Liver (tissue), 9 donors: ENCODE data around the gene ELAVL3. TPM values are rescaled to one million over a fixed set of nuclear protein-coding genes. Genes with fewer than 3 reads are reported as not detected.
"Not testable (repeated sequence)": the region's sequence is repeated elsewhere in the genome, so short reads cannot be mapped to it uniquely, and the experiment has no call there.

ENCODE experiments used
- DNase-seq: peaks from one replicate; pipeline ENCODE4 v3.0.0-alpha.2; 2017; ENCODE audit warnings: low spot score
- H3K27ac ChIP-seq, 2 donors: one replicate each; pipeline ENCODE4 v1.7.0; 2013; ENCODE audit warnings: inconsistent platforms in 2 of 2, low read length in 2 of 2, control low read depth in 1 of 2, low read depth in 1 of 2, mild to moderate bottlenecking in 1 of 2
- H3K27me3 ChIP-seq, 4 donors: one replicate each; pipeline versions ENCODE4 v1.6.1 to v1.7.0; 2013; ENCODE audit warnings: low read length in 3 of 4, inconsistent platforms in 1 of 4, mild to moderate bottlenecking in 1 of 4, moderate library complexity in 1 of 4; ENCODE audit not compliant: control insufficient read depth in 4 of 4, insufficient read depth in 4 of 4
- H3K36me3 ChIP-seq, 4 donors: one replicate each; pipeline versions ENCODE4 v1.6.1 to v1.7.0; 2013; ENCODE audit warnings: low read length in 3 of 4, mild to moderate bottlenecking in 3 of 4, low read depth in 1 of 4, moderate library complexity in 1 of 4; ENCODE audit not compliant: control insufficient read depth in 4 of 4, insufficient read depth in 3 of 4
- H3K4me1 ChIP-seq, 4 donors: one replicate each; pipeline versions ENCODE4 v1.6.1 to v1.7.0; 2013; ENCODE audit warnings: low read length in 3 of 4, mild to moderate bottlenecking in 3 of 4, moderate library complexity in 1 of 4; ENCODE audit not compliant: control insufficient read depth in 4 of 4, insufficient read depth in 4 of 4
- H3K4me3 ChIP-seq, 3 donors: one replicate each; pipeline versions ENCODE4 v1.6.1 to v1.7.0; 2013; ENCODE audit warnings: low read length in 3 of 3, control low read depth in 1 of 3, low read depth in 1 of 3, mild to moderate bottlenecking in 1 of 3
- H3K9ac ChIP-seq, 2 donors: one replicate each; pipeline ENCODE4 v1.7.0; 2013; ENCODE audit warnings: low read length in 2 of 2, mild to moderate bottlenecking in 2 of 2, moderate library complexity in 2 of 2, control low read depth in 1 of 2, low read depth in 1 of 2
- H3K9me3 ChIP-seq, 4 donors: one replicate each; pipeline versions ENCODE4 v1.6.1 to v1.7.0; 2013; ENCODE audit warnings: low read length in 3 of 4; ENCODE audit not compliant: control insufficient read depth in 4 of 4
- ATF3 ChIP-seq: IDR thresholded peaks from 2 replicates; pipeline ENCODE4 v1.6.1; 2016; ENCODE audit warnings: antibody characterized with exemption
- EGR1 ChIP-seq, 2 donors: IDR thresholded peaks; 2 replicates each; pipeline ENCODE4 v1.6.1; 2016 to 2018; ENCODE audit warnings: antibody characterized with exemption in 2 of 2, low read depth in 2 of 2
- FOXA1 ChIP-seq: IDR thresholded peaks from 2 replicates; pipeline ENCODE4 v1.6.1; 2016; ENCODE audit warnings: antibody characterized with exemption
- FOXA2 ChIP-seq: IDR thresholded peaks from 2 replicates; pipeline ENCODE4 v1.6.1; 2016; ENCODE audit warnings: antibody characterized with exemption
- GABPA ChIP-seq, 2 donors: IDR thresholded peaks in 1 of 2; conservative IDR thresholded peaks in 1 of 2; 2 replicates each; pipeline ENCODE4 v1.6.1; 2016; ENCODE audit warnings: antibody characterized with exemption in 2 of 2, mild to moderate bottlenecking in 1 of 2, moderate library complexity in 1 of 2
- HNF4A ChIP-seq, 2 donors: conservative IDR thresholded peaks; 2 replicates each; pipeline ENCODE4 v1.6.1; 2016; ENCODE audit warnings: antibody characterized with exemption in 2 of 2, mild to moderate bottlenecking in 2 of 2
- HNF4G ChIP-seq: IDR thresholded peaks from 2 replicates; pipeline ENCODE4 v1.6.1; 2016; ENCODE audit warnings: antibody characterized with exemption
- JUND ChIP-seq, 2 donors: IDR thresholded peaks; 2 replicates each; pipeline ENCODE4 v1.6.1; 2016; ENCODE audit warnings: antibody characterized with exemption in 2 of 2
- NR2F2 ChIP-seq: IDR thresholded peaks from 2 replicates; pipeline ENCODE4 v1.6.1; 2016; ENCODE audit warnings: antibody characterized with exemption
- RAD21 ChIP-seq, 2 donors: IDR thresholded peaks; 2 replicates each; pipeline ENCODE4 v1.6.1; 2016; ENCODE audit warnings: antibody characterized with exemption in 2 of 2, mild to moderate bottlenecking in 2 of 2
- RXRA ChIP-seq, 2 donors: IDR thresholded peaks; 2 replicates each; pipeline ENCODE4 v1.6.1; 2017 to 2018; ENCODE audit warnings: antibody characterized with exemption in 2 of 2, mild to moderate bottlenecking in 1 of 2
- SP1 ChIP-seq: IDR thresholded peaks from 2 replicates; pipeline ENCODE4 v1.6.1; 2018; ENCODE audit warnings: antibody characterized with exemption, mild to moderate bottlenecking
- TAF1 ChIP-seq: conservative IDR thresholded peaks from 2 replicates; pipeline ENCODE4 v1.6.1; 2016; ENCODE audit warnings: antibody characterized with exemption, mild to moderate bottlenecking
- YY1 ChIP-seq: IDR thresholded peaks from 2 replicates; pipeline ENCODE4 v1.6.1; 2016; ENCODE audit warnings: antibody characterized with exemption, mild to moderate bottlenecking
- WGBS: extraction: QIAGEN DNeasy Blood & Tissue Kit; methylation state at CpG from one replicate; pipeline ENCODE4 v1.1.7; 2013; 5-methylcytosine and 5-hydroxymethylcytosine counted together
- polyA plus RNA-seq, 2 donors: library from polyadenylated mRNA; stranded (reverse) in 1 of 2; unstranded in 1 of 2; fragments of 200-250 nt in 1 of 2; fragments of >200 nt in 1 of 2; fragmentation: Nextera tagmentation in 1 of 2; extraction: Ambion mirVana in 1 of 2; gene quantifications; one replicate each; pipeline versions ENCODE4 v1.2.1 to v1.2.3, GENCODE V29; 2013 to 2015
- total RNA-seq, 2 donors: library from RNA; depleted of rRNA; stranded (reverse); fragments of >200 nt; gene quantifications; one replicate each; pipeline ENCODE4 v1.2.3, GENCODE V29; 2014
- TF ChIP-seq, protein P1 (sequence below): fragments of 150-350 bp; IDR thresholded peaks from 2 replicates; pipeline ENCODE4 v1.5.1; 2017; ENCODE audit warnings: improper control_type of control experiment, low read depth, low read length; ENCODE audit not compliant: missing input control
- TF ChIP-seq, protein P2 (sequence below): IDR thresholded peaks from 2 replicates; pipeline ENCODE4 v1.6.1; 2016; ENCODE audit warnings: antibody characterized with exemption
- TF ChIP-seq, protein P3 (sequence below): IDR thresholded peaks from 2 replicates; pipeline ENCODE4 v1.6.1; 2016; ENCODE audit warnings: antibody characterized with exemption, mild to moderate bottlenecking
- TF ChIP-seq, protein P4 (sequence below): IDR thresholded peaks from 2 replicates; pipeline ENCODE4 v1.6.1; 2016; ENCODE audit warnings: antibody characterized with exemption
- donor health status: healthy.
- donor health status: healthy.
- donor health status: healthy.
- donor health status: healthy.
- donor health status: healthy.

The ELAVL3 gene
- total and polyA plus RNA-seq, 4 donors, result not detected

DNA sequence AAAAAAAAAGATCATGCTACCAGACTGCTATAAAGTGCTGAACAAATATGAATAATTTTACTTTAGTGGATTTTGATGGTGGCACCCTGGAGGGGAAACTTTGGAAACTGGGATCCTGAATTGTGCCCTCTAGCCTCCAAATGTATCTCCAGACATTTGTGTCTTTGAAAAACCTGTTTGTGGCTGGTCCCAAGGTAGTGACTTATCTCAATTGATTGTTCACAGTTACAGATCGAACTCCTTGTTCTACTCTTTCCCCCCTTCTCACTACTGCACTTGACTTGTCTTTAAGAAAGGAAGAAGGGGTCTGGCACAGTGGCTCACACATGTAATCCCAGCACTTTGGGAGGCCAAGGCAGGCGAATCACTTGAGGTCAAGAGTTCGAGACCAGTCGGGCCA is 72.3 kb downstream of the ELAVL3 start:
- no peaks in the 10 kb centered on the region for H3K27me3 ChIP-seq
- H3K36me3 ChIP-seq, result peaks cover 0 to 5% (median 0%) of the 10 kb centered on the region in 4 donors
- no peak for TF ChIP-seq HNF4A (conservative IDR thresholded peaks at IDR 0.05)
- no peak for TF ChIP-seq GABPA (IDR thresholded peaks at IDR 0.05 in 1 of 2, conservative IDR thresholded peaks at IDR 0.05 in 1 of 2)
- no peak for TF ChIP-seq SP1
- TF ChIP-seq, protein P1, sequence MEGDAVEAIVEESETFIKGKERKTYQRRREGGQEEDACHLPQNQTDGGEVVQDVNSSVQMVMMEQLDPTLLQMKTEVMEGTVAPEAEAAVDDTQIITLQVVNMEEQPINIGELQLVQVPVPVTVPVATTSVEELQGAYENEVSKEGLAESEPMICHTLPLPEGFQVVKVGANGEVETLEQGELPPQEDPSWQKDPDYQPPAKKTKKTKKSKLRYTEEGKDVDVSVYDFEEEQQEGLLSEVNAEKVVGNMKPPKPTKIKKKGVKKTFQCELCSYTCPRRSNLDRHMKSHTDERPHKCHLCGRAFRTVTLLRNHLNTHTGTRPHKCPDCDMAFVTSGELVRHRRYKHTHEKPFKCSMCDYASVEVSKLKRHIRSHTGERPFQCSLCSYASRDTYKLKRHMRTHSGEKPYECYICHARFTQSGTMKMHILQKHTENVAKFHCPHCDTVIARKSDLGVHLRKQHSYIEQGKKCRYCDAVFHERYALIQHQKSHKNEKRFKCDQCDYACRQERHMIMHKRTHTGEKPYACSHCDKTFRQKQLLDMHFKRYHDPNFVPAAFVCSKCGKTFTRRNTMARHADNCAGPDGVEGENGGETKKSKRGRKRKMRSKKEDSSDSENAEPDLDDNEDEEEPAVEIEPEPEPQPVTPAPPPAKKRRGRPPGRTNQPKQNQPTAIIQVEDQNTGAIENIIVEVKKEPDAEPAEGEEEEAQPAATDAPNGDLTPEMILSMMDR, result no peak
- no peak for TF ChIP-seq RXRA (IDR thresholded peaks at IDR 0.05)
- TF ChIP-seq FOXA1, result no peak
- no peak for TF ChIP-seq HNF4G
- TF ChIP-seq EGR1 (IDR thresholded peaks at IDR 0.05; ENCODE audit: low read depth in 2 of 2), result no peak
- TF ChIP-seq, protein P2, sequence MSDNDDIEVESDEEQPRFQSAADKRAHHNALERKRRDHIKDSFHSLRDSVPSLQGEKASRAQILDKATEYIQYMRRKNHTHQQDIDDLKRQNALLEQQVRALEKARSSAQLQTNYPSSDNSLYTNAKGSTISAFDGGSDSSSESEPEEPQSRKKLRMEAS, result no peak
- no peak for TF ChIP-seq NR2F2
- no peak for TF ChIP-seq YY1
- TF ChIP-seq, protein P3, sequence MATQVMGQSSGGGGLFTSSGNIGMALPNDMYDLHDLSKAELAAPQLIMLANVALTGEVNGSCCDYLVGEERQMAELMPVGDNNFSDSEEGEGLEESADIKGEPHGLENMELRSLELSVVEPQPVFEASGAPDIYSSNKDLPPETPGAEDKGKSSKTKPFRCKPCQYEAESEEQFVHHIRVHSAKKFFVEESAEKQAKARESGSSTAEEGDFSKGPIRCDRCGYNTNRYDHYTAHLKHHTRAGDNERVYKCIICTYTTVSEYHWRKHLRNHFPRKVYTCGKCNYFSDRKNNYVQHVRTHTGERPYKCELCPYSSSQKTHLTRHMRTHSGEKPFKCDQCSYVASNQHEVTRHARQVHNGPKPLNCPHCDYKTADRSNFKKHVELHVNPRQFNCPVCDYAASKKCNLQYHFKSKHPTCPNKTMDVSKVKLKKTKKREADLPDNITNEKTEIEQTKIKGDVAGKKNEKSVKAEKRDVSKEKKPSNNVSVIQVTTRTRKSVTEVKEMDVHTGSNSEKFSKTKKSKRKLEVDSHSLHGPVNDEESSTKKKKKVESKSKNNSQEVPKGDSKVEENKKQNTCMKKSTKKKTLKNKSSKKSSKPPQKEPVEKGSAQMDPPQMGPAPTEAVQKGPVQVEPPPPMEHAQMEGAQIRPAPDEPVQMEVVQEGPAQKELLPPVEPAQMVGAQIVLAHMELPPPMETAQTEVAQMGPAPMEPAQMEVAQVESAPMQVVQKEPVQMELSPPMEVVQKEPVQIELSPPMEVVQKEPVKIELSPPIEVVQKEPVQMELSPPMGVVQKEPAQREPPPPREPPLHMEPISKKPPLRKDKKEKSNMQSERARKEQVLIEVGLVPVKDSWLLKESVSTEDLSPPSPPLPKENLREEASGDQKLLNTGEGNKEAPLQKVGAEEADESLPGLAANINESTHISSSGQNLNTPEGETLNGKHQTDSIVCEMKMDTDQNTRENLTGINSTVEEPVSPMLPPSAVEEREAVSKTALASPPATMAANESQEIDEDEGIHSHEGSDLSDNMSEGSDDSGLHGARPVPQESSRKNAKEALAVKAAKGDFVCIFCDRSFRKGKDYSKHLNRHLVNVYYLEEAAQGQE, result no peak
- TF ChIP-seq JUND (IDR thresholded peaks at IDR 0.05), result no peak
- no peak for TF ChIP-seq ATF3
- no peak for TF ChIP-seq TAF1
- TF ChIP-seq, protein P4, sequence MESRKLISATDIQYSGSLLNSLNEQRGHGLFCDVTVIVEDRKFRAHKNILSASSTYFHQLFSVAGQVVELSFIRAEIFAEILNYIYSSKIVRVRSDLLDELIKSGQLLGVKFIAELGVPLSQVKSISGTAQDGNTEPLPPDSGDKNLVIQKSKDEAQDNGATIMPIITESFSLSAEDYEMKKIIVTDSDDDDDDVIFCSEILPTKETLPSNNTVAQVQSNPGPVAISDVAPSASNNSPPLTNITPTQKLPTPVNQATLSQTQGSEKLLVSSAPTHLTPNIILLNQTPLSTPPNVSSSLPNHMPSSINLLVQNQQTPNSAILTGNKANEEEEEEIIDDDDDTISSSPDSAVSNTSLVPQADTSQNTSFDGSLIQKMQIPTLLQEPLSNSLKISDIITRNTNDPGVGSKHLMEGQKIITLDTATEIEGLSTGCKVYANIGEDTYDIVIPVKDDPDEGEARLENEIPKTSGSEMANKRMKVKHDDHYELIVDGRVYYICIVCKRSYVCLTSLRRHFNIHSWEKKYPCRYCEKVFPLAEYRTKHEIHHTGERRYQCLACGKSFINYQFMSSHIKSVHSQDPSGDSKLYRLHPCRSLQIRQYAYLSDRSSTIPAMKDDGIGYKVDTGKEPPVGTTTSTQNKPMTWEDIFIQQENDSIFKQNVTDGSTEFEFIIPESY, result no peak
- TF ChIP-seq FOXA2, result no peak
- no peak for TF ChIP-seq RAD21 (IDR thresholded peaks at IDR 0.05)
- no peaks in the 10 kb centered on the region for H3K9me3 ChIP-seq
- no peak for DNase-seq
- no peaks in the 10 kb centered on the region for H3K4me1 ChIP-seq
- no peak overlapping the region for H3K27ac ChIP-seq
- no peak overlapping the region for H3K4me3 ChIP-seq
- 91% methylated on average over 4 of the region's 4 CpGs for WGBS
- H3K9ac ChIP-seq, result no peak overlapping the region

- H3K9ac ChIP-seq, H3K9me3 ChIP-seq, H3K27me3 ChIP-seq, DNase-seq, H3K4me1 ChIP-seq, H3K4me3 ChIP-seq, H3K36me3 ChIP-seq, H3K27ac ChIP-seq: not testable (repeated sequence)
- WGBS, result 90% methylated on average over 12 of the region's 12 CpGs
Observed at GRCh38 chr19:11406703-11407236, 74.1 kb downstream of the ELAVL3 start.
